ENCODE data around the gene RAC2.

Gene RAC2

DNA sequence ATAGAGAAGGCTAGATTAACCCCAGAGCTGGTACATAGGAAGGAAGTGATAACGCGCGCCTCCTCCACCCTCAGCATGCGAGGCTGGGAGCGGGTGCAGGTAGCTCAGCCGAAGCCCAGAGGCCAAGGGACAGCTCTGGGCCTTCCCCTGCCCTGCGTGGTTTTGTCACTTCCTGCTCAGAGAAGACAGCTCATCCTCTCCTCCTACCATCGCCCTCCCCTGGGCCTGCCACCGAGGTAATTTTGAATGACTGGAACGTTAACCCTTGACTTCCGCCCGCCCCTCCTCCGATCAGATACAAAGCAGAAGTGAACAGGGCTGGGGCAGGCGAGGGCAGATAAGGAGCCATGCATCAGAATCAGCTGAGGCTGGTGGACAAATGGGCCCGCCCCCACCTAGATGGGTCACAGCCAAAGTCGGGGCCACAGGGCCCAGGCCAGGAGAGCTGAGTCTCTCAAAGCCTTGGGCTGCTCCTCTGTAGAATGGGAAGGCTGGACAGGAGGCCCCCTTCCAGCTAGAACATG lies 1.6 kb downstream of the RAC2 start:
- Histone ChIP-seq H3K4me1 (no peaks in the 10 kb centered on the region; the same call in 1 of the 2 replicates), H3K4me3 (ENCODE audit: low read depth, low read length) (no peak overlapping the region), H3K9me3 (no peaks in the 10 kb centered on the region), H3K27me3 (no peaks in the 10 kb centered on the region), H3K36me3 (no peaks in the 10 kb centered on the region)
- DNase-seq, result peak; percentile 63
- TF ChIP-seq, protein P1, sequence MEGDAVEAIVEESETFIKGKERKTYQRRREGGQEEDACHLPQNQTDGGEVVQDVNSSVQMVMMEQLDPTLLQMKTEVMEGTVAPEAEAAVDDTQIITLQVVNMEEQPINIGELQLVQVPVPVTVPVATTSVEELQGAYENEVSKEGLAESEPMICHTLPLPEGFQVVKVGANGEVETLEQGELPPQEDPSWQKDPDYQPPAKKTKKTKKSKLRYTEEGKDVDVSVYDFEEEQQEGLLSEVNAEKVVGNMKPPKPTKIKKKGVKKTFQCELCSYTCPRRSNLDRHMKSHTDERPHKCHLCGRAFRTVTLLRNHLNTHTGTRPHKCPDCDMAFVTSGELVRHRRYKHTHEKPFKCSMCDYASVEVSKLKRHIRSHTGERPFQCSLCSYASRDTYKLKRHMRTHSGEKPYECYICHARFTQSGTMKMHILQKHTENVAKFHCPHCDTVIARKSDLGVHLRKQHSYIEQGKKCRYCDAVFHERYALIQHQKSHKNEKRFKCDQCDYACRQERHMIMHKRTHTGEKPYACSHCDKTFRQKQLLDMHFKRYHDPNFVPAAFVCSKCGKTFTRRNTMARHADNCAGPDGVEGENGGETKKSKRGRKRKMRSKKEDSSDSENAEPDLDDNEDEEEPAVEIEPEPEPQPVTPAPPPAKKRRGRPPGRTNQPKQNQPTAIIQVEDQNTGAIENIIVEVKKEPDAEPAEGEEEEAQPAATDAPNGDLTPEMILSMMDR (IDR thresholded peaks at IDR 0.05; ENCODE audit: low read depth, low read length), result no peak

DNA sequence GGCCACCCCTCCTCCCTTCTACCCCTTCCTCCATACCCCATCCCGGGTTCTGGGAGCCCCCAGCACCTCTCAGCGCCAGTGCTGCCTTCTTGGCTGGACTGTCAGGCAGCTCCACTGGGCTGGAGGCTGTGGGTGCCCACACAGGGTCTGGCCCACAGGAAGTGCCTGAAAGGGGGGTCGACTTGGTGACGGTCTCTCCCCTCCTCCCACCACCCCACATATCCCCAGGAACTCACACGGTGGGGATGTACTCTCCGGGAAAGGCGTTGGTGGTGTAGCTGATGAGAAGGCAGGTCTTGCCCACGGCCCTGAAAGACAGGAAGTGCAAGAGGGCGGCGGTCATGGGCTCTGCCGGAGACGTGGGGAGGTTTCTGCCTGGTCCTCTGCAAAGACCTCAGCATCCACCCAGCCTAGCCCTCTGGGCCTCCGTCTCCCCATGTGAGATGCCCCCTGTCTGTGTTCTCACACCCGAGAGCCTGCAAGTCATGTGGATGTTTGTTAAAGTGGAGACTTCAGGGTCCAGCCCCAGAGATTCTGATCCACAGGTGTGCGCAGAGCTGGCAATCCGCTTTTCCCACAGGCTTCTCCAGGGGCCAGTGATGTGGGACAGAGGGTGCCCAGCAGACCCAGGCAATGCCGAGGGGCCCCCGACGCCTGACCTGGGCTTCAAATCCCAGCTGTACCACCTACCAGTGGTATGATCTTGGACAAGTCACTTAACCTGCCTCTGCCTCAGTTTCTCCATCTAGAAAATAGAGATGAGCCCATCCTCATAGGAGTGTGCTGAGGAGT lies 2.5 kb downstream of the RAC2 start:
- H3K27me3 ChIP-seq, result no peaks in the 10 kb centered on the region
- DNase-seq, result no peak
- no peaks in the 10 kb centered on the region for H3K9me3 ChIP-seq
- TF ChIP-seq, protein P1 (IDR thresholded peaks at IDR 0.05; ENCODE audit: low read depth, low read length), result no peak
- no peaks in the 10 kb centered on the region; the same call in 1 of the 2 replicates for H3K4me1 ChIP-seq
- H3K36me3 ChIP-seq, result no peaks in the 10 kb centered on the region
- H3K4me3 ChIP-seq (ENCODE audit: low read depth, low read length), result no peak overlapping the region

DNA sequence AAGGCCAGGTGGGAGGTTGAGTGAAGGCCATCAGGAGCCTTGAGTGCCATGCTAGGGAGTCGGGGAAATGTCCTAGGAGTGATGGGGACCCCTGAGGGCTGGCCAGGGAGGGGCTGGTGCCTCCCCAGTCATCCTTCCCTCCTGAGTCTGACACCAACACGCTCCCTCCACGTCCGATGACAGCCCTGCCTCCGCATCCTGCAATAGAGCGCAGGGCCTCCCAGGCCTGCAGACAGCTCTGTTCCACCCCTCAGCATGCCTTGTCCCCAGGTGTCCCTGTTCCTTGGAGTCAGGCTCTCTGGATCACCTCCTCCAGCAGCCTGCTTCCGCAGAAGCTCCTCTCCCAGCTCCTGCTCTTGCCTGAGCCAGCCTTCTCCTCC lies 3.1 kb downstream of the RAC2 start:
- no peak for DNase-seq
- Histone ChIP-seq H3K4me1 (no peaks in the 10 kb centered on the region; the same call in 1 of the 2 replicates), H3K9me3 (no peaks in the 10 kb centered on the region), H3K27me3 (no peaks in the 10 kb centered on the region), H3K36me3 (no peaks in the 10 kb centered on the region), H3K4me3 (ENCODE audit: low read depth, low read length) (no peak overlapping the region)
- TF ChIP-seq, protein P1 (IDR thresholded peaks at IDR 0.05; ENCODE audit: low read depth, low read length), result no peak

DNA sequence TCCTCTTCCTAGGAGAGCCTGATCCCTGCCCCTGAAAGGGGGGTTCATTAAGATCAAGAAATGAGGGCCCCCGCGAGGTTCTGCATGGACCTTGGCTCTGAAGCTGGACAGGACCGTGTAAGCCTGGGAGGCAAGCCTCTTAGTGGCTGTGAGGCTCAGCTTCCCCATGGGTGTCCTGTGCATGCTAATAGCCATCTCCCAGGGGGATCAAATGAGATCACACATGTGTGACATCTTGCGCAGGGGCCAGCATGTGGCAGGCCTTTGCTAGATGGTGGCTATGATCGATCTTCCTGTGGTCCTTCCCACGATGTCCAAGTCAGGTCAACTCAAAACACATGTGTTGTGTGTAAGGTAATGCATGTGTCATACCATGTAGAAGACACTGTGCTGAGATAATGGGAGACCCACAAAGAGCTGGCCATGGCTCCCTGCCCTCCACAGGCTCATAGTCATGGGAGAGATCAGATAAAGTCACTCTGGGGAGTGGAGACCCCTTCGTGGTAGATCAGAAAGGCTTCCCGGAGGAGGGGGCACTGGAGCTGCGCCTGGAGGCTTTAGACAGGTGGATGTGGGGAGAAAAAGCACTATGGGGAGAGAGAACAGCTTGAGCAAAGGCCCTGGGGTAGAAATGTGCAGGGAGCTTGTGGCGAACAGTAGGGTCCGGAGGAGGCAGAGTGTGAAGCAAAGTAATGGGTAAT lies 3.7 kb downstream of the RAC2 start:
- no peak for DNase-seq
- Histone ChIP-seq H3K27me3 (no peaks in the 10 kb centered on the region), H3K4me3 (ENCODE audit: low read depth, low read length) (no peak overlapping the region), H3K9me3 (no peaks in the 10 kb centered on the region), H3K4me1 (no peaks in the 10 kb centered on the region; the same call in 1 of the 2 replicates), H3K36me3 (no peaks in the 10 kb centered on the region)
- TF ChIP-seq, protein P1 (IDR thresholded peaks at IDR 0.05; ENCODE audit: low read depth, low read length), result no peak

DNA sequence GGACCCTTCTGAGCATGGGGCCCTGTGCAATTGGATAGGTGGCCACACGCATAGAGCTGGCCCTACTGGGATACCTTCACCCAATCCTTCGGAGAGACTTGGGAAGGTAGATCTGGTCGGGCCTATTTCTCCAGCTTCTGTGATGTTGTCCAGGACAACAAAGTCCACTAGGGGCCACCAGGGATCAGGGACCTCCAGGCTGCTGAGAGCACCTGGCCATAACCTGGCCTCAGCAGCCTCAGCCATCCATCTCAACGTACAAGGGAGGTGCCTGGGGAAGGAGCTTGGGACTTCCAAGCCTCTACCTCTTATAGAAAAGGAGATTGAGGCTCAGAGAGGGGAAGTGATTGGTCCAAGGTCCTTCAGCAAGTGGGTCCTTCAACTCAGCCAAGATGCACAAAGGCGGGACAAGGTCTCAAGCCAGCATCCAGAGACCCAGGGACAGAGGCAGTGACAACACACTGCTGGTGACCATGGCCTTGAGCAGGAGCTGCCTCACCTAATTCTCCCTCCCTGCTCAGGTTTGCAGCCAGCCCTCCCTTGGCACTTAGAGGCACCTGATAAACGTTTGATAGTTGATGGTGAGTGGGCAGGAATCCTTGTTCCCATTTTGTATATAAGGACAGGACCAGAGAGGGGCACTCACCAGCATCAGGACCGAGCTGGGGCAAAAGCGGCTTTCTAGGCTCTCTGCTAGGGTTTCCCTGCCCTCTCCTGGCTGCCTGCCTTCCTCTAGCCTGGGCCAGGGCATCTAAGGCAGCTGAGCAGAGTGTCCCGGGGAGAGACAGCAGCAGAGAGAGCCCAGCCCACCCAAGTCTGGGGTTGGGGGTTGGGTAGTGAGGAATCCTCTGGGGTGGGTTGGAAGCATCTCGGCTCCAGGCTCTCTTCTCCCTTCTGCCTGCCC lies 4.5 kb downstream of the RAC2 start:
- H3K36me3 ChIP-seq, result no peaks in the 10 kb centered on the region
- no peaks in the 10 kb centered on the region; the same call in 1 of the 2 replicates for H3K4me1 ChIP-seq
- H3K4me3 ChIP-seq (ENCODE audit: low read depth, low read length), result no peak overlapping the region
- DNase-seq, result no peak
- no peaks in the 10 kb centered on the region for H3K27me3 ChIP-seq
- TF ChIP-seq, protein P1 (IDR thresholded peaks at IDR 0.05; ENCODE audit: low read depth, low read length), result no peak
- H3K9me3 ChIP-seq, result no peaks in the 10 kb centered on the region
